GM23248 (cell line): Measurements from ENCODE around the gene IFNA2.
"Not testable (repeated sequence)": the region's sequence is repeated elsewhere in the genome, so short reads cannot be mapped to it uniquely, and the experiment has no call there.

ENCODE experiments used
- EZH2 ChIP-seq: fragments of 200-600 bp; sonication (generic); IDR thresholded peaks from 2 replicates; pipeline ENCODE4 v1.6.1; 2018; ENCODE audit warnings: antibody characterized with exemption, mild to moderate bottlenecking; ENCODE audit not compliant: insufficient read depth, poor library complexity, severe bottlenecking
- EZH2phosphoT487 ChIP-seq: fragments of 200-600 bp; sonication (generic); IDR thresholded peaks from 2 replicates; pipeline ENCODE4 v1.6.1; 2018; ENCODE audit warnings: antibody characterized with exemption, moderate library complexity, mild to moderate bottlenecking, low read depth; ENCODE audit not compliant: insufficient read depth

DNA sequence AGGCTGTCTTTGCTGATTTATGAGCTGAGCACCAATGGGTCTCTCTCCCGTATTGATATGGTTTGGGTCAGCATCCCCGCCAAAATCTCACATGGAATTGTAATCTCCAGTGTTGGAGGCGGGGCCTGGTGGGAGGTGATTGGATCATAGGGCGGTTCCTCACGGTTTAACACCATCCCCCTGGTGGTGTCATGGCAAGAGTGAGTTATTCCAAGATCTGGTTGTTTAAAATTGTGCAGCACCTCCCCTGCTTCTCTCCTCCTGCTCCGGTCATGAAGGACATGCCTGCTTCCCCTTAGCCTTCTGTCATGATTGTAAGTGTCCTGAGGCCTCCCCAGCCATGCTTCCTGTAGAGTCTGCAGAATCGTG, 49.8 kb upstream of the IFNA2 start:
- TF ChIP-seq EZH2phosphoT487, EZH2: not testable (repeated sequence)
